Measurements from ENCODE around the gene BTBD17. TPM values are rescaled to one million over a fixed set of nuclear protein-coding genes. Genes with fewer than 3 reads are reported as not detected.

Gene BTBD17
- total and polyA plus RNA-seq, 2 of the 8 experiments (the other 6 are each of a cell fraction or from before 2014, with no cell fraction given) = 7.0 to 14.8 TPM

DNA sequence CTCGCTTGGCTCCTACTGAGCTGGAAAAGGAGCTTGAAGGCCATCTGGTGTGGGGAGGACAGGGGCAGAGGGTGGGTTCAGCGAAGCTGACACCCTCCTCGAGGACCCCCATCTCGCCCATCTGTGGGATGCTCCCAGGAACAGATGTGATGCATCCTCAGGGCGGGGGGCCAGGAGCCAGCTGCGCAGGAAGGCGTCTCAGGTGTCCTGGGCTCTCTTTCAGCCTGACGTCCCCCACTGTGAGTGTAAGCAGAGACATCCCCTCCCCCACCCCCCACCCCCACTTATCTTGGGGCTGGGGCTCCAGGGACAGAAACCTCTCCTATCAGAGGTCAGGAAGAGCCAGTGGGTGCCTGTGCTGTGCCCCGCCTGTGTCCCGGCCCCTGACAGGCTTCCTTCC, 19.4 kb downstream of the BTBD17 start:
- Histone ChIP-seq H2AFZ (ENCODE audit: low read length) (no peak overlapping the region), H2BK120ac (replicated peaks; ENCODE audit: low read depth, low read length) (no peak overlapping the region), H3K4me2 (ENCODE audit: insufficient read depth in 1 of 2, low read depth in 2 of 2, low read length in 2 of 2) (no peak overlapping the region; a peak in 1 of 4 replicates), H3K23ac (ENCODE audit: insufficient read length) (no peak overlapping the region), H4K8ac (ENCODE audit: extremely low read depth, insufficient read depth, low read length) (peak overlapping the region; percentile 62; the same call in 1 of the 2 replicates), H2AK5ac (ENCODE audit: low read depth, low read length) (no peak overlapping the region), H3K9ac (replicated peaks in 1 of 4; ENCODE audit: extremely low read depth in 1 of 4, low read depth in 3 of 4, low read length in 3 of 4) (no peak overlapping the region), H3K27me3 (replicated peaks in 1 of 4; ENCODE audit: control insufficient read depth in 3 of 4, extremely low read depth in 1 of 4, insufficient read depth in 3 of 4, low read length in 3 of 4) (no peaks in the 10 kb centered on the region; a peak in 1 of 7 replicates), H4K91ac (replicated peaks; ENCODE audit: insufficient read length, low read length) (no peak overlapping the region), H3K4me1 (replicated peaks in 1 of 4; ENCODE audit: control insufficient read depth in 3 of 4, insufficient read depth in 4 of 4, low read length in 3 of 4) (peaks cover 0 to 16% (median 9%) of the 10 kb centered on the region in 4 experiments; a peak in 5 of 7 replicates), H3K27ac (ENCODE audit: low read depth, low read length) (no peak overlapping the region; the same call in 1 of the 2 replicates), H4K20me1 (replicated peaks in 1 of 2; ENCODE audit: control insufficient read depth in 1 of 2, insufficient read depth in 2 of 2, low read length in 2 of 2) (no peaks in the 10 kb centered on the region), H2BK5ac (ENCODE audit: low read depth, low read length) (no peak overlapping the region; the same call in 1 of the 2 replicates), H2BK12ac (ENCODE audit: low read depth, low read length) (peak overlapping the region; percentile 27; the same call in 1 of the 2 replicates), H3K79me1 (ENCODE audit: low read depth, low read length) (no peaks in the 10 kb centered on the region), H3K79me2 (ENCODE audit: control insufficient read depth in 1 of 2, insufficient read depth in 2 of 2, low read length in 2 of 2) (no peaks in the 10 kb centered on the region), H3K9me3 (ENCODE audit: insufficient read depth in 2 of 2, low read depth in 1 of 2, low read length in 1 of 2) (no peaks in the 10 kb centered on the region), H3K18ac (ENCODE audit: extremely low read depth, low read length) (peak overlapping the region; percentile 48; the same call in 1 of the 2 replicates), H2BK15ac (ENCODE audit: low read length) (no peak overlapping the region), H3K4me3 (ENCODE audit: extremely low read depth in 1 of 4, insufficient read depth in 2 of 4, low read depth in 3 of 4, low read length in 4 of 4) (no peak overlapping the region), H3K56ac (replicated peaks; ENCODE audit: insufficient read length, low read depth, low read length) (no peak overlapping the region), H3K36me3 (ENCODE audit: control insufficient read depth in 2 of 4, insufficient read depth in 4 of 4, low read length in 3 of 4) (no peaks in the 10 kb centered on the region), H2BK20ac (ENCODE audit: low read length) (no peak overlapping the region), H4K5ac (ENCODE audit: insufficient read length, low read depth, low read length) (no peak overlapping the region), H3K14ac (ENCODE audit: insufficient read length) (no peak overlapping the region), H3K4ac (replicated peaks; ENCODE audit: insufficient read length, low read depth, low read length) (no peak overlapping the region), H3K23me2 (ENCODE audit: low read depth, low read length) (no peaks in the 10 kb centered on the region)
- FAIRE-seq (no peak), DNase-seq (ENCODE audit: low read depth in 1 of 2, low spot score in 2 of 2) (no peak)
- POLR2A ChIA-PET (ENCODE audit: partially characterized antibody) = no interaction called here
- 95% methylated on average over 3 of the region's 10 CpGs; no CpG with 5 or more reads in 1 of the 2 experiments for WGBS, 2 experiments (ENCODE audit: extremely low coverage in 1 of 2, insufficient coverage in 1 of 2, insufficient read length in 1 of 2, insufficient replicate concordance in 2 of 2, low coverage in 1 of 2, low lambda C conversion rate in 2 of 2, missing lambda C conversion rate in 1 of 2)
- CTCF ChIA-PET (ENCODE audit: partially characterized antibody) = interaction anchor here (2.1 kb wide), 1 partner anchor 26 kb away, joined by 10 read pairs; the partner anchor contains the start of gene GPR142
- TF ChIP-seq CEBPB (IDR thresholded peaks at IDR 0.05; ENCODE audit: low read depth, low read length) (no peak), GABPA (IDR thresholded peaks at IDR 0.05; ENCODE audit: borderline replicate concordance, insufficient read depth, low read length) (no peak), JUN (IDR thresholded peaks at IDR 0.05; ENCODE audit: low read depth, low read length) (no peak), KDM1A (IDR thresholded peaks at IDR 0.05; ENCODE audit: borderline replicate concordance, low read length) (no peak), SP1 (IDR thresholded peaks at IDR 0.05; ENCODE audit: low read depth, low read length) (no peak), SP2 (IDR thresholded peaks at IDR 0.05; ENCODE audit: low read length) (no peak), CTBP2 (IDR thresholded peaks at IDR 0.05; ENCODE audit: borderline replicate concordance, insufficient read depth, insufficient read length, low read length) (no peak), ASH2L (IDR thresholded peaks at IDR 0.05; ENCODE audit: low read length) (no peak)
- TF ChIP-seq, protein P1, sequence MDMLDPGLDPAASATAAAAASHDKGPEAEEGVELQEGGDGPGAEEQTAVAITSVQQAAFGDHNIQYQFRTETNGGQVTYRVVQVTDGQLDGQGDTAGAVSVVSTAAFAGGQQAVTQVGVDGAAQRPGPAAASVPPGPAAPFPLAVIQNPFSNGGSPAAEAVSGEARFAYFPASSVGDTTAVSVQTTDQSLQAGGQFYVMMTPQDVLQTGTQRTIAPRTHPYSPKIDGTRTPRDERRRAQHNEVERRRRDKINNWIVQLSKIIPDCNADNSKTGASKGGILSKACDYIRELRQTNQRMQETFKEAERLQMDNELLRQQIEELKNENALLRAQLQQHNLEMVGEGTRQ (IDR thresholded peaks at IDR 0.05; ENCODE audit: low read length) = no peak
- TF ChIP-seq, protein P2, sequence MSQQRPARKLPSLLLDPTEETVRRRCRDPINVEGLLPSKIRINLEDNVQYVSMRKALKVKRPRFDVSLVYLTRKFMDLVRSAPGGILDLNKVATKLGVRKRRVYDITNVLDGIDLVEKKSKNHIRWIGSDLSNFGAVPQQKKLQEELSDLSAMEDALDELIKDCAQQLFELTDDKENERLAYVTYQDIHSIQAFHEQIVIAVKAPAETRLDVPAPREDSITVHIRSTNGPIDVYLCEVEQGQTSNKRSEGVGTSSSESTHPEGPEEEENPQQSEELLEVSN (IDR thresholded peaks at IDR 0.05) = no peak
- TF ChIP-seq, protein P3, sequence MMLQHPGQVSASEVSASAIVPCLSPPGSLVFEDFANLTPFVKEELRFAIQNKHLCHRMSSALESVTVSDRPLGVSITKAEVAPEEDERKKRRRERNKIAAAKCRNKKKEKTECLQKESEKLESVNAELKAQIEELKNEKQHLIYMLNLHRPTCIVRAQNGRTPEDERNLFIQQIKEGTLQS (IDR thresholded peaks at IDR 0.05; ENCODE audit: insufficient read depth, low read depth, low read length) = no peak
